Lower lobe of right lung (tissue), 2 donors: Measurements from ENCODE around the gene CAPNS1. TPM values are rescaled to one million over a fixed set of nuclear protein-coding genes. Genes with fewer than 3 reads are reported as not detected.

Source experiments
- ATAC-seq, 2 donors: fragments of 200-7000 bp; cut with Tn5 transposase; one replicate each; pipeline ENCODE4 v1.9.1; 2020 to 2022; ENCODE audit warnings: mild to moderate bottlenecking in 2 of 2, moderate library complexity in 2 of 2
- DNase-seq: peaks from one replicate; pipeline ENCODE4 v3.0.0-alpha.2; 2020
- H3K27ac ChIP-seq: fragments of 200-600 bp; one replicate; pipeline ENCODE4 v1.8.0; 2022
- H3K27me3 ChIP-seq: fragments of 200-600 bp; one replicate; pipeline ENCODE4 v1.8.0; 2022; ENCODE audit warnings: low read depth
- H3K36me3 ChIP-seq: fragments of 200-600 bp; one replicate; pipeline ENCODE4 v1.8.0; 2022; ENCODE audit warnings: mild to moderate bottlenecking
- H3K4me1 ChIP-seq: fragments of 200-600 bp; one replicate; pipeline ENCODE4 v1.8.0; 2022
- H3K4me3 ChIP-seq: fragments of 200-600 bp; one replicate; pipeline ENCODE4 v1.8.0; 2022; ENCODE audit warnings: mild to moderate bottlenecking
- H3K9me3 ChIP-seq: fragments of 200-600 bp; one replicate; pipeline ENCODE4 v1.8.0; 2022
- intact Hi-C: fragments of 100-400 bp; cut with DNase I; formaldehyde crosslinking; loops from one replicate; pipeline ENCODE4 v1.11.0; 2022
- total RNA-seq: library from RNA; stranded (reverse); fragmentation: NEBNext Ultra II Directional; extraction: Animal tissue kit (Norgen Biotek cat#: 25700); gene quantifications from one replicate; pipeline ENCODE4 v1.2.1, GENCODE V29; 2021
- TF ChIP-seq, protein P1 (sequence below): fragments of 200-600 bp; IDR thresholded peaks from one replicate; pipeline ENCODE4 v1.8.0; 2022; ENCODE audit warnings: antibody characterized with exemption, mild to moderate bottlenecking
- donor health status: DM: no; HTN: yes; CAD: no; lungs with severe emphysema.

The CAPNS1 gene
- total RNA-seq, 1 donor from 2014 or later = 584 TPM

DNA sequence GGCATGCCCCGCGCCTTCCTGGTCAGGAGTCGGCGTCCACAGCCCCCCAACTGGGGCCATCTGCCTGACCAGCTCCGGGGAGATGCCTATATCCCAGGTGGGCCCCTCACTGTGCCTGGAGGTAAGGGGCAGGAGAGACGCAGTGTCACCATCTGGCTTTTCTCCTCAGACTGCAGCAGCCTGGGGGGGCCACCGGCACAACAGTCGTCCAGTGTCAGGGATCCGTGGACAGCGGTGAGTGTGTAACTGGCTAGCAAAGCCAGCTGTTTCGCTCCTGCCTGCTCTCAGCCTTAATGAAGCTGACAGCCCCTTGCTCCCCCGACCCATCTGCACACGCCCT is 28.7 kb upstream of the CAPNS1 start:
- Histone ChIP-seq H3K27ac (no peak overlapping the region), H3K36me3 (peaks cover 33% of the 10 kb centered on the region), H3K4me3 (no peak overlapping the region), H3K9me3 (no peaks in the 10 kb centered on the region), H3K4me1 (peaks cover 17% of the 10 kb centered on the region), H3K27me3 (no peaks in the 10 kb centered on the region)
- intact Hi-C loops = no loop called here
- DNase-seq (no peak), ATAC-seq (no peak)
- TF ChIP-seq, protein P1, sequence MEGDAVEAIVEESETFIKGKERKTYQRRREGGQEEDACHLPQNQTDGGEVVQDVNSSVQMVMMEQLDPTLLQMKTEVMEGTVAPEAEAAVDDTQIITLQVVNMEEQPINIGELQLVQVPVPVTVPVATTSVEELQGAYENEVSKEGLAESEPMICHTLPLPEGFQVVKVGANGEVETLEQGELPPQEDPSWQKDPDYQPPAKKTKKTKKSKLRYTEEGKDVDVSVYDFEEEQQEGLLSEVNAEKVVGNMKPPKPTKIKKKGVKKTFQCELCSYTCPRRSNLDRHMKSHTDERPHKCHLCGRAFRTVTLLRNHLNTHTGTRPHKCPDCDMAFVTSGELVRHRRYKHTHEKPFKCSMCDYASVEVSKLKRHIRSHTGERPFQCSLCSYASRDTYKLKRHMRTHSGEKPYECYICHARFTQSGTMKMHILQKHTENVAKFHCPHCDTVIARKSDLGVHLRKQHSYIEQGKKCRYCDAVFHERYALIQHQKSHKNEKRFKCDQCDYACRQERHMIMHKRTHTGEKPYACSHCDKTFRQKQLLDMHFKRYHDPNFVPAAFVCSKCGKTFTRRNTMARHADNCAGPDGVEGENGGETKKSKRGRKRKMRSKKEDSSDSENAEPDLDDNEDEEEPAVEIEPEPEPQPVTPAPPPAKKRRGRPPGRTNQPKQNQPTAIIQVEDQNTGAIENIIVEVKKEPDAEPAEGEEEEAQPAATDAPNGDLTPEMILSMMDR = no peak

GRCh38 chr19:36112678-36113077 is 27.2 kb upstream of the CAPNS1 start:
- Histone ChIP-seq H3K27me3 (no peaks in the 10 kb centered on the region), H3K4me3 (no peak overlapping the region), H3K4me1 (peaks cover 27% of the 10 kb centered on the region), H3K9me3 (no peaks in the 10 kb centered on the region), H3K27ac (no peak overlapping the region), H3K36me3 (peaks cover 44% of the 10 kb centered on the region)
- no peak for DNase-seq
- TF ChIP-seq, protein P1 = no peak
- intact Hi-C loops = no loop called here
- no peak for ATAC-seq

DNA sequence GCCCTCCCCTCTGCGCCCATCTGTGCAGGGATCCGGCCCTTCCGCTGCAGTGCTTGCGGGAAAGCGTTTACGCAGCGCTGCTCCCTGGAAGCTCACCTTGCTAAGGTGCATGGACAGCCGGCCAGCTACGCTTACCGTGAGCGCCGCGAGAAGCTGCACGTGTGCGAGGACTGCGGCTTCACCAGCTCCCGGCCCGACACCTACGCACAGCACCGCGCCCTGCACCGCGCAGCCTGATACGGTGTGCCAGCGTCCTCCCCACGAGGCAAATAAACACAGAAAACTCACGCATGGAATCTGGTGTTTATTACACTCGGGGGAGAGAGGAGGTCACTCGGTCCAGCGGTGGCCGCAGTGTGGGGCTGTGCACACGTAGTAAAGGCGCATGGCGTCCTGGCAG is 26.4 kb upstream of the CAPNS1 start:
- TF ChIP-seq, protein P1 = no peak
- no peak for DNase-seq
- Histone ChIP-seq H3K4me3 (peak overlapping the region; percentile 74), H3K27ac (no peak overlapping the region), H3K4me1 (peaks cover 27% of the 10 kb centered on the region), H3K27me3 (no peaks in the 10 kb centered on the region), H3K36me3 (peaks cover 52% of the 10 kb centered on the region), H3K9me3 (no peaks in the 10 kb centered on the region)
- no peak for ATAC-seq
- intact Hi-C loops = no loop called here

DNA sequence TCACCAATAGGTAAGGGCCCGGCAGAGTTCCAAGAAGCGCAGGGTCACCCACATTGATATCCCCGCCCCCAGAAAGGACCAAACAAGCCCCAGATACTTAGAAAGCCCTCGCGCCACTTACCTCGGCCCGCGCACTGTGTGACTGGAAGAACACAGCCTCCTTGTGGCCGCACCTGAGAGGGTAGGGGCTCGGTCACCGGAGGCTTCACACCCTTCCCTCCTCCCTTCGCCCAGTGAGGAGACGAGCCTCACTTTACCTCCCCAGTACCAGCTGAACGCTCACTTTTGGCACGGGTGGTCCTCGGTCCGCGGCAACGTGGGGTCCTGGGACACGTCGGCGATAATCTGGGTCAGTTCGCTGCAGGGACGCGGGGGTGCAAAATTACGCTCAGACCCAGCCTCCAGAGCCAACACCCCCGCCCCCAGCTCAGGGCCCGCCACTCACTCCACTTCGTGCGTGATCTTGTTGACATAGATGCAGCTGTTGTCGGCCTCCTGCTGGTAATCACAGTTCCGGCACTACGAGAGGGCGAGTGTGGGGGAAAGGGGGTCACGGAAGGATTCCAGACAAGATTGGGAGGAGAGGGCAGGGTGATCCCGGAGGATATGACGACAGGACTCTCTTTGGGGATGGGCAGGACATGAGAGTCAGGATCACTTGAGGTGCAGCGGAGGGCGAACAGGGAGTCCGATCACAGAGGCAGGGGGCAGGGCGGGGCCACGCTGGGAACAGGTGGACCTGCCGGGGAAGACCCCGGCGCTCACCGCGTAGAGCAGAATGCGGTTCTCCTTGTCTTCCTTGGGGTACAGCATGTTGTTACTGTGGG is 25.8 kb upstream of the CAPNS1 start:
- Histone ChIP-seq H3K27me3 (no peaks in the 10 kb centered on the region), H3K9me3 (no peaks in the 10 kb centered on the region), H3K4me3 (peak overlapping the region; percentile 74), H3K36me3 (peaks cover 58% of the 10 kb centered on the region), H3K27ac (peak overlapping the region; percentile 84), H3K4me1 (peaks cover 27% of the 10 kb centered on the region)
- DNase-seq (no peak), ATAC-seq (peak in 1 of 2 donors; percentile 1)
- intact Hi-C loops = no loop called here
- TF ChIP-seq, protein P1 = no peak

DNA sequence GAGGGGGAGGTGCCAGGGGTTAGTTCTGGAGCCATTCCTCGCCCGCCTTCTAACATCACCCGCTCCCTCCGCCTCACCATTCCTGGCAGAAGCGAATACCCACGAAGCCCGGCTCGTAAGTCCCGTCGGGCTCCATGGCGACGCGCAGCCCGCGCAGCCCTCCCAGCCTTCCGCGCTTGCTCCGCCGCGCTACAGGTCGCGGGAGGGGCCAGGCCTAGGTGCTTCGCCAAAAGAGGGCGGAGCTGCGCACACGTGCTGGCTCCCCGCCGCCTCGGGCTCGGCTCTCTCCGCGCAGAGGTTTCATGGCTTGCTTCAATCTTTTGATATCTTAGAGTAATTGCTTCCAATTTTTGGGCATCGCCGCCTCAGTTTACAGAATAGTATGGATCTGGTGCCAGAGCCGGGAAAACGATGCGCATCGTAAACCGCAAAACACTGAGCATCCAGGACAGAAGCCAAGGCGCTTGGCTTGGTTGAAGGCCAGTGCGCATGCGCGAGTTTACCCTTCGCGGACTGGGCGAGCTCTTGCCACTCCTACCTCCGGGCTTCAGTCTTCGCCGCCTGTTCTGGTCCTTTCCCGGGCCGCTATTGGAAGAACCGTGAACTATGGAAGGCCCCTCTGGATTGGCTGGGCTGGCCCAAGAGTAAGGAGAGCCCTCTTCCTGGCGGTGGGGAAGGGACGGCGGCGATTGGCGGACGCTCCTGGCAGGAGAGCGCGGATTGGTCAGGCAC is 25.0 kb upstream of the CAPNS1 start, which contains the start of gene POLR2I:
Gene POLR2I (minus strand): TSS at position 155 of the 732 bp plus-strand sequence. CDS start 19 bp downstream, at position 136.
- no peaks in the 10 kb centered on the region for H3K27me3 ChIP-seq
- H3K36me3 ChIP-seq = peaks cover 65% of the 10 kb centered on the region

More for the DNA sequence above, 25.0 kb upstream of the CAPNS1 start, which contains the start of gene POLR2I:
- TF ChIP-seq, protein P1 = no peak
- H3K4me3 ChIP-seq = peak within 1 kb of the TSS; percentile 74
- ATAC-seq (peak; percentile 96 to 97), DNase-seq (peak; percentile 99)
- H3K27ac ChIP-seq = peak within 1 kb of the TSS; percentile 84
- H3K9me3 ChIP-seq = no peaks in the 10 kb centered on the region
- peaks cover 27% of the 10 kb centered on the region for H3K4me1 ChIP-seq
- intact Hi-C loops = no loop called here
